ENCODE data around the gene SPACA6.

DNA sequence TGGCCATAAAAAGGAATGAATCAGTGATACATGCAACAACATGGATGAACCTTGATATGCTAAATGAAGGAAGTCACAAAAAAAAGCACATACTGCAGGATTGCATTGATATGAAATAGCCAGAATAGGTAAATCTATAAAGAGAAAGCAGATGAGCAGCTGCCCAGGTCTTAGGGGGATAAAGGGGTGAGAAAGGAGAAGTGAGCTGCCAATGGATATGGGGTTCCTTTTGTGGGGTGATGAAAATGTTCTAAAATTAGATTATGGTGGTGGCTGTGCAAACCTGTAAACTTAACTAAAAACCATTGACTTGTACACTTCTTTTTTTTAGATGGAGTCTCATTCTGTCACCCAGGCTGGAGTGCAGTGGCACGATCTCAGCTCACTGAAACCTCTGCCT lies 18.6 kb downstream of the SPACA6 start:
- TF ChIP-seq, protein P1, sequence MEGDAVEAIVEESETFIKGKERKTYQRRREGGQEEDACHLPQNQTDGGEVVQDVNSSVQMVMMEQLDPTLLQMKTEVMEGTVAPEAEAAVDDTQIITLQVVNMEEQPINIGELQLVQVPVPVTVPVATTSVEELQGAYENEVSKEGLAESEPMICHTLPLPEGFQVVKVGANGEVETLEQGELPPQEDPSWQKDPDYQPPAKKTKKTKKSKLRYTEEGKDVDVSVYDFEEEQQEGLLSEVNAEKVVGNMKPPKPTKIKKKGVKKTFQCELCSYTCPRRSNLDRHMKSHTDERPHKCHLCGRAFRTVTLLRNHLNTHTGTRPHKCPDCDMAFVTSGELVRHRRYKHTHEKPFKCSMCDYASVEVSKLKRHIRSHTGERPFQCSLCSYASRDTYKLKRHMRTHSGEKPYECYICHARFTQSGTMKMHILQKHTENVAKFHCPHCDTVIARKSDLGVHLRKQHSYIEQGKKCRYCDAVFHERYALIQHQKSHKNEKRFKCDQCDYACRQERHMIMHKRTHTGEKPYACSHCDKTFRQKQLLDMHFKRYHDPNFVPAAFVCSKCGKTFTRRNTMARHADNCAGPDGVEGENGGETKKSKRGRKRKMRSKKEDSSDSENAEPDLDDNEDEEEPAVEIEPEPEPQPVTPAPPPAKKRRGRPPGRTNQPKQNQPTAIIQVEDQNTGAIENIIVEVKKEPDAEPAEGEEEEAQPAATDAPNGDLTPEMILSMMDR (IDR thresholded peaks at IDR 0.05): no peak
- TF ChIP-seq JUN (CRISPR knock-in tag; IDR thresholded peaks at IDR 0.05) (no peak), NR3C1 (CRISPR knock-in tag; conservative IDR thresholded peaks at IDR 0.05; ENCODE audit: low read depth) (no peak), RELA (CRISPR knock-in tag; IDR thresholded peaks at IDR 0.05; ENCODE audit: borderline replicate concordance) (no peak)
- TF ChIP-seq, protein P2, sequence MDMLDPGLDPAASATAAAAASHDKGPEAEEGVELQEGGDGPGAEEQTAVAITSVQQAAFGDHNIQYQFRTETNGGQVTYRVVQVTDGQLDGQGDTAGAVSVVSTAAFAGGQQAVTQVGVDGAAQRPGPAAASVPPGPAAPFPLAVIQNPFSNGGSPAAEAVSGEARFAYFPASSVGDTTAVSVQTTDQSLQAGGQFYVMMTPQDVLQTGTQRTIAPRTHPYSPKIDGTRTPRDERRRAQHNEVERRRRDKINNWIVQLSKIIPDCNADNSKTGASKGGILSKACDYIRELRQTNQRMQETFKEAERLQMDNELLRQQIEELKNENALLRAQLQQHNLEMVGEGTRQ (CRISPR knock-in tag; IDR thresholded peaks at IDR 0.05): no peak

Measured in WTC11 (cell line).